HepG2 (cell line): ENCODE data around the gene AGTPBP1. TPM values are rescaled to one million over a fixed set of nuclear protein-coding genes. Genes with fewer than 3 reads are reported as not detected.

Experiments used
- ATAC-seq: fragments of 200-7000 bp; cut with Tn5 transposase; 3 replicates; pipeline ENCODE4 v1.9.1; 2020; ENCODE audit warnings: mild to moderate bottlenecking, moderate library complexity
- BruUV-seq: library from RNA; stranded (reverse); fragments of 400-500 nt; replicated peaks from 2 replicates; lab custom pipeline; 2021; lab: Mats Ljungman, UMichigan
- CTCF ChIA-PET: fragments of 300-600 bp; formaldehyde crosslinking; extraction: SDS; loops from one replicate; lab custom pipeline; 2021; ENCODE audit warnings: low total read pairs, inconsistent platforms, low intra/inter-chr PET ratio; lab: Yijun Ruan, JAX
- POLR2A ChIA-PET: fragments of 350-600 bp; sonication (Branson Sonifier 250); formaldehyde crosslinking; loops from one replicate; lab custom pipeline; 2020; ENCODE audit warnings: antibody characterized with exemption, inconsistent platforms; lab: Yijun Ruan, JAX
- DNase-seq: peaks from one replicate; pipeline ENCODE4 v3.0.0-alpha.2; 2015; ENCODE audit warnings: low spot score
- FAIRE-seq: peaks from 3 replicates; lab custom pipeline; 2011; peaks lifted over from hg19 to GRCh38; lab: Jason Lieb, UNC
- H2AFZ ChIP-seq: one replicate; pipeline ENCODE4 v1.6.1; 2011; ENCODE audit warnings: low read length, inconsistent platforms
- H3K27ac ChIP-seq: fragments of 300-600 bp; 3 replicates; pipeline ENCODE4 v1.8.0; 2011; ENCODE audit warnings: mixed run types, mild to moderate bottlenecking, mixed read lengths, low read length, inconsistent platforms; ENCODE audit not compliant: insufficient read depth; ENCODE audit errors: extremely low read length
- H3K27me3 ChIP-seq, 2 experiments: fragments of 200-600 bp in 1 of 2; 2 replicates in 1 of 2; 3 replicates in 1 of 2; pipeline versions ENCODE4 v1.6.0 to v1.8.0; 2011; ENCODE audit warnings: low read length in 2 of 2, mild to moderate bottlenecking in 2 of 2, moderate library complexity in 2 of 2, inconsistent platforms in 1 of 2; ENCODE audit not compliant: insufficient read depth in 2 of 2, control insufficient read depth in 1 of 2
- H3K36me3 ChIP-seq, 2 experiments: fragments of 200-600 bp in 1 of 2; replicated peaks in 1 of 2; 2 replicates in 1 of 2; 3 replicates in 1 of 2; pipeline versions ENCODE4 v1.5.1 to v1.8.0; 2011; ENCODE audit warnings: low read length in 2 of 2, inconsistent platforms in 1 of 2; ENCODE audit not compliant: insufficient read depth in 2 of 2, control insufficient read depth in 1 of 2
- H3K4me1 ChIP-seq: 2 replicates; pipeline ENCODE4 v1.5.1; 2012; ENCODE audit warnings: low read length, inconsistent platforms; ENCODE audit not compliant: insufficient read depth
- H3K4me2 ChIP-seq: 2 replicates; pipeline ENCODE4 v1.6.0; 2011; ENCODE audit warnings: low read depth, low read length, inconsistent platforms
- H3K4me3 ChIP-seq, 3 experiments: fragments of 200-600 bp in 1 of 3; sonication (generic), shearing (Covaris generic) in 1 of 3; replicated peaks in 1 of 3; 2 replicates each; pipeline ENCODE4 v1.5.1; 2011 to 2016; ENCODE audit warnings: low read length in 3 of 3, inconsistent platforms in 2 of 3, low read depth in 2 of 3, mild to moderate bottlenecking in 2 of 3, control low read depth in 1 of 3, mixed read lengths in 1 of 3; ENCODE audit not compliant: insufficient read depth in 1 of 3
- H3K79me2 ChIP-seq: one replicate; pipeline ENCODE4 v1.6.1; 2011; ENCODE audit warnings: low read length, inconsistent platforms; ENCODE audit not compliant: insufficient read depth
- H3K9ac ChIP-seq: 2 replicates; pipeline ENCODE4 v1.6.0; 2011; ENCODE audit warnings: mild to moderate bottlenecking, low read depth, low read length, inconsistent platforms; ENCODE audit not compliant: insufficient read depth
- H3K9me3 ChIP-seq: 2 replicates; pipeline ENCODE4 v1.5.1; 2012; ENCODE audit warnings: mild to moderate bottlenecking, low read length
- H4K20me1 ChIP-seq: 2 replicates; pipeline ENCODE4 v1.6.0; 2011; ENCODE audit warnings: inconsistent platforms, mild to moderate bottlenecking, low read length, moderate library complexity; ENCODE audit not compliant: insufficient read depth
- GMEB2 ChIP-seq: IDR thresholded peaks from 2 replicates; pipeline ENCODE4 v1.6.1; 2016; ENCODE audit warnings: missing biosample characterization, missing genetic modification reagents, low read depth
- HNF1B ChIP-seq: sonication (generic); formaldehyde crosslinking; IDR thresholded peaks from 2 replicates; pipeline ENCODE4 v1.5.1; 2020; ENCODE audit warnings: mild to moderate bottlenecking, moderate library complexity, missing genetic modification reagents
- KLF15 ChIP-seq: sonication (generic); formaldehyde crosslinking; IDR thresholded peaks from 2 replicates; pipeline ENCODE4 v1.8.1; 2023; ENCODE audit warnings: borderline replicate concordance, mild to moderate bottlenecking, inconsistent platforms, missing genetic modification reagents, mixed read lengths
- NFYB ChIP-seq: sonication (generic); formaldehyde crosslinking; IDR thresholded peaks from 2 replicates; pipeline ENCODE4 v1.4.0; 2020; ENCODE audit warnings: missing genetic modification reagents
- PHF5A ChIP-seq: IDR thresholded peaks from one replicate; pipeline ENCODE4 v1.6.1; 2018; ENCODE audit warnings: low read depth, missing genetic modification reagents; ENCODE audit not compliant: unreplicated experiment
- POLR2A ChIP-seq, 2 experiments: IDR thresholded peaks; 2 replicates each; pipeline ENCODE4 v1.6.1; 2011; ENCODE audit warnings: low read depth in 2 of 2, low read length in 2 of 2, mild to moderate bottlenecking in 1 of 2, moderate library complexity in 1 of 2; ENCODE audit not compliant: insufficient read depth in 1 of 2
- RARG ChIP-seq: sonication (generic); formaldehyde crosslinking; IDR thresholded peaks from 2 replicates; pipeline ENCODE4 v1.4.0; 2020; ENCODE audit warnings: low read depth, mild to moderate bottlenecking, missing genetic modification reagents
- SALL1 ChIP-seq: sonication (generic); formaldehyde crosslinking; IDR thresholded peaks from 2 replicates; pipeline ENCODE4 v1.8.0; 2022; ENCODE audit warnings: mild to moderate bottlenecking, missing genetic modification reagents
- ZBTB25 ChIP-seq: IDR thresholded peaks from 2 replicates; pipeline ENCODE4 v1.6.1; 2018; ENCODE audit warnings: missing genetic modification reagents
- ZBTB39 ChIP-seq: sonication (generic); formaldehyde crosslinking; IDR thresholded peaks from 2 replicates; pipeline ENCODE4 v1.5.0; 2020; ENCODE audit warnings: missing genetic modification reagents
- ZNF224 ChIP-seq: sonication (generic); formaldehyde crosslinking; IDR thresholded peaks from 2 replicates; pipeline ENCODE4 v1.5.0; 2020; ENCODE audit warnings: mild to moderate bottlenecking, missing genetic modification reagents
- ZNF30 ChIP-seq: sonication (generic); formaldehyde crosslinking; IDR thresholded peaks from 2 replicates; pipeline ENCODE4 v1.5.0; 2020; ENCODE audit warnings: mild to moderate bottlenecking, missing genetic modification reagents
- ZNF543 ChIP-seq: sonication (generic); formaldehyde crosslinking; IDR thresholded peaks from 2 replicates; pipeline ENCODE4 v1.4.0; 2020; ENCODE audit warnings: mild to moderate bottlenecking, missing genetic modification reagents
- WGBS: methylation state at CpG from one replicate; pipeline ENCODE4 v1.1.6; 2017; ENCODE audit warnings: low lambda C conversion rate; 5-methylcytosine and 5-hydroxymethylcytosine counted together
- in situ Hi-C: cut with HindIII; loops from 2 replicates; pipeline ENCODE4 v1.10.0; 2017; ENCODE audit warnings: low pct_unique_long_range_greater_than_20kb; ENCODE audit not compliant: extremely low pct_ligation_motif_present
- intact Hi-C: fragments of 100-400 bp; cut with micrococcal nuclease; formaldehyde crosslinking; loops from one replicate; pipeline ENCODE4 v1.10.0; 2022; ENCODE audit not compliant: unreplicated experiment
- polyA plus RNA-seq, 8 experiments: library from polyadenylated mRNA; depleted of rRNA in 3 of 8; stranded (reverse) in 7 of 8; unstranded in 1 of 8; fragments of >200 nt; fragmentation: Illumina TruSeq in 4 of 8; extraction: Trizol in 4 of 8; gene quantifications; 2 replicates each; pipeline versions ENCODE4 v1.2.1 to v1.2.3, GENCODE V29; 2011 to 2016; ENCODE audit warnings: low read depth in 4 of 8, missing spikeins in 1 of 8, mixed read lengths in 1 of 8; ENCODE audit not compliant: insufficient read depth in 1 of 8
- total RNA-seq, 5 experiments: library from RNA; depleted of rRNA; stranded (reverse); fragments of >200 nt; fragmentation: Illumina TruSeq; extraction: Trizol; gene quantifications; 2 replicates each; pipeline ENCODE4 v1.2.3, GENCODE V29; 2016; ENCODE audit warnings: low read depth in 1 of 5

The AGTPBP1 gene
- total and polyA plus RNA-seq, 2 of the 13 experiments (the other 11 are each of a cell fraction or from before 2014, with no cell fraction given), result 9.7 to 22.3 TPM

- no peak overlapping the region for H3K4me2 ChIP-seq
- peaks cover 0 to 8% of the 10 kb centered on the region in 2 experiments; a peak in 2 of 5 replicates for H3K36me3 ChIP-seq
- H3K4me3 ChIP-seq, result no peak overlapping the region
- ChIA-PET POLR2A (no interaction called here), CTCF (no interaction called here)
- H3K4me1 ChIP-seq, result no peaks in the 10 kb centered on the region
- DNase-seq, result no peak
- TF ChIP-seq KLF15 (CRISPR knock-in tag) (no peak), ZNF224 (CRISPR knock-in tag) (no peak), NFYB (CRISPR knock-in tag) (no peak), ZNF30 (CRISPR knock-in tag) (no peak), GMEB2 (CRISPR knock-in tag) (no peak)
- H2AFZ ChIP-seq, result no peak overlapping the region
- no peak overlapping the region for H3K9ac ChIP-seq
- ATAC-seq, result no peak
- H3K27me3 ChIP-seq, result no peaks in the 10 kb centered on the region
- H3K79me2 ChIP-seq, result no peaks in the 10 kb centered on the region
- intact Hi-C loops, result no loop called here
- no peaks in the 10 kb centered on the region for H3K9me3 ChIP-seq
- FAIRE-seq, result no peak
- in situ Hi-C loops, result no loop called here
- BruUV-seq, result no TSS peak
- H3K27ac ChIP-seq, result no peak overlapping the region
- H4K20me1 ChIP-seq, result no peaks in the 10 kb centered on the region
- 92% methylated on average over 1 of the region's 1 CpG for WGBS
Measured at GRCh38 chr9:85667374-85667773, 74.4 kb downstream of the AGTPBP1 start.

GRCh38 chr9:85666086-85666485 lies 75.7 kb downstream of the AGTPBP1 start:
- Histone ChIP-seq H3K4me2 (no peak overlapping the region), H3K9ac (no peak overlapping the region), H3K27me3 (no peaks in the 10 kb centered on the region), H3K9me3 (no peaks in the 10 kb centered on the region), H3K36me3 (peaks cover 0 to 4% of the 10 kb centered on the region in 2 experiments; a peak in 2 of 5 replicates), H3K27ac (no peak overlapping the region), H2AFZ (no peak overlapping the region), H3K4me1 (no peaks in the 10 kb centered on the region), H4K20me1 (no peaks in the 10 kb centered on the region), H3K79me2 (no peaks in the 10 kb centered on the region), H3K4me3 (no peak overlapping the region)
- DNase-seq, result no peak
- intact Hi-C loops (no loop called here), in situ Hi-C loops (no loop called here)
- CTCF ChIA-PET, result no interaction called here
- ATAC-seq, result no peak
- FAIRE-seq, result no peak
- POLR2A ChIA-PET, result no interaction called here
- WGBS, result 93% methylated on average over 2 of the region's 2 CpGs
- no TSS peak for BruUV-seq
- TF ChIP-seq PHF5A (no peak), ZNF543 (CRISPR knock-in tag) (no peak), POLR2A (IDR thresholded peaks at IDR 0.05; ENCODE audit: insufficient read depth in 1 of 2, low read depth in 2 of 2, low read length in 2 of 2) (no peak), HNF1B (CRISPR knock-in tag) (no peak), ZBTB39 (CRISPR knock-in tag) (no peak), RARG (CRISPR knock-in tag) (no peak), ZBTB25 (no peak), SALL1 (no peak)
